Central memory CD4-positive, alpha-beta T cell (primary cell): ENCODE results near the gene ATP13A1.

Experiments used
- DNase-seq: peaks from one replicate; pipeline ENCODE4 v3.0.0; 2022

Gene ATP13A1

GRCh38 chr19:19662344-19662743, 1.1 kb downstream of the ATP13A1 start:
- DNase-seq: no peak

- DNase-seq: peak; percentile 59
Observed at GRCh38 chr19:19661675-19662251, 1.7 kb downstream of the ATP13A1 start.

GRCh38 chr19:19661141-19661674, 2.3 kb downstream of the ATP13A1 start:
- no peak for DNase-seq

- no peak for DNase-seq
Observed at GRCh38 chr19:19659646-19660245, 3.7 kb downstream of the ATP13A1 start.

- no peak for DNase-seq
Observed at GRCh38 chr19:19657397-19657783, 6.1 kb downstream of the ATP13A1 start.

- no peak for DNase-seq
Observed at GRCh38 chr19:19656451-19657396, 6.8 kb downstream of the ATP13A1 start.

GRCh38 chr19:19655641-19656343, 7.7 kb downstream of the ATP13A1 start:
- no peak for DNase-seq

- DNase-seq: no peak
Observed at GRCh38 chr19:19655051-19655594, 8.4 kb downstream of the ATP13A1 start.

GRCh38 chr19:19654441-19654840, 9.0 kb downstream of the ATP13A1 start:
- no peak for DNase-seq

- no peak for DNase-seq
Observed at GRCh38 chr19:19653597-19654147, 9.8 kb downstream of the ATP13A1 start.

- no peak for DNase-seq
Observed at GRCh38 chr19:19652482-19653295, 10.8 kb downstream of the ATP13A1 start.

GRCh38 chr19:19651076-19651475, 12.4 kb downstream of the ATP13A1 start:
- no peak for DNase-seq

- DNase-seq: no peak
Observed at GRCh38 chr19:19650331-19650730, 13.1 kb downstream of the ATP13A1 start.

- DNase-seq: no peak
Observed at GRCh38 chr19:19649580-19649995, 13.9 kb downstream of the ATP13A1 start.

GRCh38 chr19:19649155-19649554, 14.3 kb downstream of the ATP13A1 start:
- DNase-seq: no peak

- no peak for DNase-seq
Observed at GRCh38 chr19:19647037-19647835, 16.2 kb downstream of the ATP13A1 start.

- no peak for DNase-seq
Observed at GRCh38 chr19:19645233-19645870, 18.1 kb downstream of the ATP13A1 start.

GRCh38 chr19:19644054-19644388, 19.5 kb downstream of the ATP13A1 start:
- DNase-seq: no peak

GRCh38 chr19:19643158-19644053, 20.1 kb downstream of the ATP13A1 start, which contains the start of gene GMIP:
TSS of gene GMIP (minus strand) at chr19:19643657. CDS start at chr19:19643529, 128 bp downstream.
- peak; percentile 85 for DNase-seq
